ENCODE data around the gene PCGF3.
"Not testable (repeated sequence)": the region's sequence is repeated elsewhere in the genome, so short reads cannot be mapped to it uniquely, and the experiment has no call there.

Gene PCGF3

DNA sequence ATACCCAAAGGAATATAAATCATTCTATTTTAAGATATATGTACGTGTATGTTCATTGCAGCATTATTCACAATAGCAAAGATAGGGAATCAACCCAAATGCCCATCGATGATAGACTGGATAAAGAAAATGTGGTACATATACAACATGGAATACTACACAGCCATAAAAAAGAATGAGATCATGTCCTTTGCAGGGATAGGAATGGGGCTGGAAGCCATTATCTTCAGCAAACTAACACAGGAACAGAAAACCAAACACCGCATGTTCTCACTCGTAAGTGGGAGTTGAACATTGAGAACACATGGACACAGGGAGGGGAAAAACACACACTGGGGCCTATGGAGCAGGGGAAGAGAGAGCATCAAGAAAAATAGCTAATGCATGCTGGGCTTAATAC is 101.3 kb downstream of the PCGF3 start:
- DNase-seq, result not testable (repeated sequence)

DNA sequence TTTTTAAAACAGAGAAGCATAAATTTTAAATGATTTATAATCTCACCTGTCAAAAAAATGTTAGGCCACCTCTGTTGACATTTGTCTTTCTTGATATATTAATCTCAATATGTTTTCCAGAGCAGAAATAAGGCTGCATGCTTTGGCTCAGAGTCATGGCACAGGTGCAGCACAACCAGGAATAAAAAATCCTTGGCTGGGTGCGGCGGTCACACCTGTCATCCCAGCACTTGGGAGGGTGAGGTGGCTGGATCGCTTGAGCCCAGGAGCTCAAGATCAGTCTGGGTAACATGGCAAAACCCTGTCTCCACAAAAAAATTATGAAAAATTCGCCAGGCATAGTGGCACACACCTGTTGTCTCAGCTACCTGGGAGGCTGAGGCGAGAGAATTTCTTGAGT is 102.2 kb downstream of the PCGF3 start:
- DNase-seq, result no peak

- no peak for DNase-seq
These were observed 103.4 kb downstream of the PCGF3 start for GRCh38 chr4:808860-809570.

DNA sequence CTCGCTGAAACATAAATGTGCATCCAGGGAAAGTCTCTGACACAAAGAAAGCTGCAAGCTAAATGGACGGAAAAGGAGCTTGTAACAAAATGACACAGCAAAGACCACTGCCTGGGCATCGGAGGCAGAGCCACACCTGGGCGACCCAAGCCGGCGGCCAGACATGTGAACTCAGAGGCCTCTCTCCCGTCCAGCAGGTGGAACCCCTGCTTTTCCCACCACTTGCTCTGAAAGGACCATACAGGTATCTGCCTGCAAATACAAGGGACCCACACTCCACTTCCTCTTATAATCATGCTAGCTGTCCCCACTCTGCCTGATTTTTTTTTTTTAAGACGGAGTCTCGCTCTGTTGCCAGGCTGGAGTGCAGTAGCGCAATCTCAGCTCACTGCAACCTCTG is 108.3 kb downstream of the PCGF3 start:
- DNase-seq, result no peak

- no peak for DNase-seq
These were observed 108.7 kb downstream of the PCGF3 start for GRCh38 chr4:814312-814850.

DNA sequence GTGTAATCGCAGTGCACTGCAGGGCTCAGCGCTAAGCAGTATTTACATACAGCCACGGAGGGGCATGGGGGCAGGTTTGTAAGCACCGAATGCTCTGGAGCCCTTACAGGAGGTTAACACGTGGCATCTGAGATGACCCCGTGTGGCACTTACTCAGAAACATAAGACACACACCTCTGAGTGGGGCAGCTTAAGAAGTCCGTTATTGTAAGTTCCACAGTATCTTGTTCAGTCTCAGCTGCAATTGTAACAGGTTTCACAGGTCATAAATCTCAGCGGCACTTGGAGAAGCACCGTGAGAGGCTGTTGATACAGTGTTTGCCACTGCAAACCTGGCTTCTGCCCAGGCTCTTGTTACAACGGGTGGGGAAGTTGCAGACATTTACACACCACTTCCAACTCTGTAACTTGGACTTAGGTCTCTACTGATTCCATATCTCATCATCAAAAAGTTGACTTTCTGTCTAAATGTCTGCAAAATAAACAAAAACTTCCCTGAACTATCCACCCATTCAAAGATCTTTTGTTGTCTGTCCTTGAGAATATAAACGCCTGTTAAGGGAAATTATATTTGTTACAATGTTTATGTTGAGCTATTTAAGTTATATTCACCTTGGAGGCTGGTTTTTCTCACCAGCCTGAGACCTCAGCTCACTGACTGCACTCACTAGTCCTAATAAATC is 110.0 kb downstream of the PCGF3 start:
- DNase-seq, result no peak

GRCh38 chr4:818106-818921 is 112.7 kb downstream of the PCGF3 start:
- no peak for DNase-seq

- DNase-seq, result no peak
These were observed 114.0 kb downstream of the PCGF3 start for GRCh38 chr4:819401-820229.

Data from hematopoietic multipotent progenitor cell treated with erythropoietin and hydrocortisone succinate and interleukin-3 and kit ligand, for 4 days (in vitro differentiated cells).